Neural cell (in vitro differentiated cells): Measurements from ENCODE around the gene PF4V1.

Experiments
- CTCF ChIP-seq: fragments of 450-650 bp; IDR thresholded peaks from 2 replicates; pipeline ENCODE4 v1.5.1; 2014; ENCODE audit warnings: antibody characterized with exemption, mild to moderate bottlenecking, moderate library complexity; ENCODE audit not compliant: poor library complexity, severe bottlenecking
- EP300 ChIP-seq: fragments of 450-650 bp; conservative IDR thresholded peaks from 2 replicates; pipeline ENCODE4 v1.6.1; 2014; ENCODE audit warnings: antibody characterized with exemption, mild to moderate bottlenecking, moderate library complexity; ENCODE audit not compliant: poor library complexity, severe bottlenecking
- RAD21 ChIP-seq: fragments of 450-650 bp; conservative IDR thresholded peaks from 2 replicates; pipeline ENCODE4 v1.6.1; 2014; ENCODE audit warnings: antibody characterized with exemption, mild to moderate bottlenecking, moderate library complexity
- TAF1 ChIP-seq: IDR thresholded peaks from 2 replicates; pipeline ENCODE4 v1.6.1; 2012; ENCODE audit warnings: low read depth

- TF ChIP-seq CTCF (no peak), RAD21 (no peak), TAF1 (no peak), EP300 (no peak)
These were observed 13.4 kb upstream of the PF4V1 start for GRCh38 chr4:73839715-73840114.
